Activated T-helper 9 cell treated with anti-CD3 and anti-CD28 coated beads, Interleukin-2, amount 50 U/mL, for 16 hours (primary cell): ENCODE results near the gene FAM89A.
A peak's percentile ranks its signal among the peaks of the same experiment; 100 is the strongest.
"Not testable (repeated sequence)": the region's sequence is repeated elsewhere in the genome, so short reads cannot be mapped to it uniquely, and the experiment has no call there.

Source experiments
- DNase-seq: peaks from one replicate; pipeline ENCODE4 v3.0.0-alpha.2; 2020; ENCODE audit warnings: low read depth

The FAM89A gene

GRCh38 chr1:231055271-231055670 is 15.2 kb upstream of the FAM89A start:
- DNase-seq = no peak

GRCh38 chr1:231053493-231054162 is 13.6 kb upstream of the FAM89A start:
- no peak for DNase-seq

GRCh38 chr1:231052777-231053176 is 12.7 kb upstream of the FAM89A start:
- no peak for DNase-seq

- DNase-seq = not testable (repeated sequence)
Observed at GRCh38 chr1:231050932-231051331, 10.9 kb upstream of the FAM89A start.

GRCh38 chr1:231050395-231050794 is 10.3 kb upstream of the FAM89A start:
- no peak for DNase-seq

- DNase-seq = no peak
Observed at GRCh38 chr1:231049121-231049979, 9.3 kb upstream of the FAM89A start.

- DNase-seq = not testable (repeated sequence)
Observed at GRCh38 chr1:231048419-231048818, 8.4 kb upstream of the FAM89A start.

GRCh38 chr1:231047529-231047928 is 7.5 kb upstream of the FAM89A start:
- not testable (repeated sequence) for DNase-seq

GRCh38 chr1:231046730-231047395 is 6.8 kb upstream of the FAM89A start:
- no peak for DNase-seq

- not testable (repeated sequence) for DNase-seq
Observed at GRCh38 chr1:231045921-231046729, 6.1 kb upstream of the FAM89A start.

GRCh38 chr1:231045286-231045685 is 5.2 kb upstream of the FAM89A start:
- no peak for DNase-seq

- DNase-seq = no peak
Observed at GRCh38 chr1:231044588-231044987, 4.5 kb upstream of the FAM89A start.

- DNase-seq = no peak
Observed at GRCh38 chr1:231041719-231042261, 1.7 kb upstream of the FAM89A start.

- peak; percentile 20 for DNase-seq
Observed at GRCh38 chr1:231040800-231041718, 1.0 kb upstream of the FAM89A start.

- DNase-seq = peak; percentile 12
Observed at GRCh38 chr1:231039161-231040018, 664 bp downstream of the FAM89A start.

GRCh38 chr1:231037585-231038517 is 2.2 kb downstream of the FAM89A start:
- DNase-seq = no peak

- no peak for DNase-seq
Observed at GRCh38 chr1:231036416-231036815, 3.6 kb downstream of the FAM89A start.

GRCh38 chr1:231035799-231036198 is 4.3 kb downstream of the FAM89A start:
- DNase-seq = no peak
